GM21515 (cell line): Measurements from ENCODE around the gene SHB.
"Not testable (repeated sequence)": the region's sequence is repeated elsewhere in the genome, so short reads cannot be mapped to it uniquely, and the experiment has no call there.

ENCODE experiments used
- ATAC-seq: cut with Tn5 transposase; IDR thresholded peaks from one replicate; pipeline ENCODE4 v1.9.1; 2021; ENCODE audit not compliant: unreplicated experiment

Gene SHB

DNA sequence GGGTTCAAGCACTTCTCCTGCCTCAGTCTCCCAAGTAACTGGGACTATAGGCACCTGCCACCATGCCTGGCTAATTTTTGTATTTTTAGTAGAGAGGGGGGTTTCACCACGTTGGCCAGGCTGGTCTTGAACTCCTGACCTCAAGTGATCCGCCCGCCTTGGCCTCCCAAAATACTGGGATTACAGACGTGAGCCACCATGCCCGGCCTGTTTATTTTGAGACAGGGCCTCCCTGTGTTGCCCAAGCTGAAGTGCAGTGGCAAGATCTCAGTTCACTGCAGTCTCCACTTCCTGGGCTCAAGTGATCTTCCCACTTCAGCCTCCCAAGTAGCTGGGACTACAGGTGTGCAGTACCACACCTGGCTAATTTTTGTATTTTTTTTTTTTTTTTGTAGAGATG, 159.2 kb downstream of the SHB start:
- not testable (repeated sequence) for ATAC-seq

DNA sequence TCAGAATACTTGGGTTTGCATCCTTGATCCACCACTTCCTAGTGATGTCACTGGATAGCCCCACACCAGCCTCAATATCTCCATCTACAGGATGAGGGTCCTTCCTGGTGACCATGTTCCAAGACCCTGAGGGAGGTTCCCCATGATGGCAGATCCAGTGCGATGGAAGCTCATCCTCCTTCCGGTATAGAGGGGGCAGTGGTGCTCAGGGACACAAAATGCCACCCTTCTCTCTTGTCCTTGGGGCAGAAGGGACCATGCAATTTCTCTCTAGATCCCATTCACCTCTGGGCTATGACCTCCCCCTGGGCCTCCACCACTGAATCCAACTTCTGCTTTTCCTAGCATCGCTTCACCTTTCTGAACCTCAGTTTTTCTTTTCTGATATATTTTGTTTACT, 159.7 kb downstream of the SHB start:
- no peak for ATAC-seq

DNA sequence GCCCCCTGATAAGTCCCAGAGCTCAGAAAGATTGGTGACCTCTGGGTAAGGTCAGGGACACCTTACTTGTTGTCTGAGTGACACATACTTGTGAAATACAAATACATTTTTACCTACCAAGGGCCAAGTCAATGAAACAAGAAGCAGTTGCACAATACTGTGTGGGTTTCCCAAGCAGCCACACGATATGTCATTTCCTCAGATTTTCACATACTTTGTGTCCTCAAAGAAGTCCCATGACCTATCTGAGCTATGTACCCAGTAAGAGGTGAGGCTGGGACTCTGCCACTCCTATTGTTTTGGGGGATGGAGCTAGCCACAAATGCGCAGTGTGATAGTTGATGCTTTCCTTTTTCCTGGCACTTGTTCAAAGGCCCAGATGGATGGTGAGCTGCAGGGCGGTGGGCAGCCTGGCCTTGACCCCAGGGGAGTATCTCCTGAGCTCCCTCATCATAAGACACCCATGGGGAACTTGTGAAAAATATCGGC, 160.3 kb downstream of the SHB start:
- ATAC-seq = no peak

GRCh38 chr9:37908283-37908682, 160.7 kb downstream of the SHB start:
- ATAC-seq = no peak

DNA sequence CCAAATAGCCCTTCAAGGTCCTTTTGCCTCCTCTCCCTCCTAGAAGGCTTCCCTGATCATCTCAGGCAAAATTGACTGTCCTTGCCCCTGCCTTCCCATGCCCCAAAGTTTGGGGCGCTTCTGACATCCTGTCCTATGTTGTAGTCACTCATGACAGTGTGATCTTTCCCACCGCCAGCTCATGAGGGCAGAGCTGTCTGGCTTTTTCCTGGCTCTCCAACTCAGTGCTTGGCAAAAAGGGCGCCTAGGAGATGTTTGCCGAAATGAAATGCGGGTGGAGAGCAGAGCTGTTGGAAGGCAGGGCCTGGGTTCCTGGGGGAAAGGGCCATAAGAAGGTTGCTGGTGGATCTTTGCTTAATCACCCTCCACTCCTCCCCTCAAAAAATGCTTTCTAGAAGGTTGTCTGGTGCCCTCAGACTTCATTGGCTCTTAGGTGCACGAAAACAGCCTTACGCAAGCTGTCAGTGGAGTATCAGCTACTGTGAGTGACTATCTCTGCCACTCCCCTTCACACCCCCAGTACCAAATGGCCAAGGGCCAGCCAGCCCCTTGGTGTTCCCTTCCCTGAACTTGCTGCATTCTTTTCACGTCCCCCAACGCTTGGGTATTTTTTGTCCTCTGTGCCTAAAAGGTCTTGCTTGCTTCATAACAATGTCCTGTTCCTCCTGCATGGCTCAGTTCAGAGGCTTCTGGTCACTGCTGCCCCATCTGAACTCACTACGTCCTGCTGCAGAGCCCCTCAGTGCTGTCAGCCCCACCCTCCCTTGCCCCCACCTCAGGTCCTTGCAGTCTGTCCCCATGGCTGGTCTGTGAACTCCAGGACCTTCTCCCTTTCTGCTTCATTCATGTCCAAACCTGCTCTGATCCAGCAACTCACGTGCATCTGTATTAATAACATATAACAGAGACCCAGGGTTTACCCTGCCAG, 162.5 kb downstream of the SHB start:
- ATAC-seq = no peak

DNA sequence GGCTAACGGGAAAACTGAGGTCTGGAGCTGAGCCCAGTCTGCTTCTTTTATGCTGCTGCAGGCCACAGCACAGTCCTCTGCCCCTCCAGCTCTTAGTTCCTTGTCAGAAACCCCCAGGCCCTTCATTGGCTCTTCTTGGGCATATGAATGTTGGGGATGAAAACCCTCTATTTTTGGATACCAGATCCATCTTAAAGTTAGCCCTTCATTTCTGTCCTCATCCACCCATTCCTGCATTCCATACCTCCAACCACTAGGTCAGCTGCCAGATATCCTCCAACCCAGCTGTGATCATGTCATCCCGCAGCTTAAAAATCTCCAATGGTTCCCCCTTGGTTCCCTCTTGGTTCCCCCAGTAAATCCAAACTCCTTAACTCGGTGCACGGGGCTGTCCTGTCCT, 163.3 kb downstream of the SHB start:
- no peak for ATAC-seq

- ATAC-seq = no peak
Measured at GRCh38 chr9:37905131-37905505, 163.9 kb downstream of the SHB start.

DNA sequence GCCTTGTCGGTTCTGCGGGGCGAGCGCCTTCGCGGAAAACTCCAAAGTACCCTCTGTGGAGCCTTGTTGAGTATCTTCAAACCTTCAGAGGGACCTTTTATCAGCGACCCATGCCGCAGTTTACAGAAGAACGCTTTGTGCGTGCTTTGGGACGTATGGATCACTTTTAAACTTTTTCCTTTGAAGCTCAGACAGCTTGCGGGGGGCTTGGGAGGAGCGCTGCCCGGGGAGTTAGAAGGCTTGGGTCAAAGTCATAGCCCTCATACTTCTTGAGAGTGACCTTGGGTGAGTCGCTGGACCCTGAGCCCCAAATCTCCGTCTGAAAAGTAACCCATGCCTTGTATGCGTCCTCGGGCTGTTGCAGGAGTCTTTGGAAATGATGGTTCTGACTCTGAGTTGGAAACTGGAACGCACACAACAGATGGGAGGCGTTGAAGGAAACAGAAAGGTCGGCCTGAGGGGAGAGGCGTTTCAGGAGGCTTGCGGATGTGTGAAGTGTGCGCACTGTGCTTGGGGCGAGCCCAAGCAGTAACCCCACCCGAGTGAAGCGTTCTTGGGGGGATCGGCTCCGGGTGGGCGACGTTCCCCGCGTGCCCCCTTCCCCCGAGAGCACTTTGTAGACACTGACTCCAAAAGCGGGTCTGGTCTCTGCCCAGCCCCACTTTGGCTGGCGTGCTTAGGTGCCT, 164.4 kb downstream of the SHB start:
- ATAC-seq = no peak

DNA sequence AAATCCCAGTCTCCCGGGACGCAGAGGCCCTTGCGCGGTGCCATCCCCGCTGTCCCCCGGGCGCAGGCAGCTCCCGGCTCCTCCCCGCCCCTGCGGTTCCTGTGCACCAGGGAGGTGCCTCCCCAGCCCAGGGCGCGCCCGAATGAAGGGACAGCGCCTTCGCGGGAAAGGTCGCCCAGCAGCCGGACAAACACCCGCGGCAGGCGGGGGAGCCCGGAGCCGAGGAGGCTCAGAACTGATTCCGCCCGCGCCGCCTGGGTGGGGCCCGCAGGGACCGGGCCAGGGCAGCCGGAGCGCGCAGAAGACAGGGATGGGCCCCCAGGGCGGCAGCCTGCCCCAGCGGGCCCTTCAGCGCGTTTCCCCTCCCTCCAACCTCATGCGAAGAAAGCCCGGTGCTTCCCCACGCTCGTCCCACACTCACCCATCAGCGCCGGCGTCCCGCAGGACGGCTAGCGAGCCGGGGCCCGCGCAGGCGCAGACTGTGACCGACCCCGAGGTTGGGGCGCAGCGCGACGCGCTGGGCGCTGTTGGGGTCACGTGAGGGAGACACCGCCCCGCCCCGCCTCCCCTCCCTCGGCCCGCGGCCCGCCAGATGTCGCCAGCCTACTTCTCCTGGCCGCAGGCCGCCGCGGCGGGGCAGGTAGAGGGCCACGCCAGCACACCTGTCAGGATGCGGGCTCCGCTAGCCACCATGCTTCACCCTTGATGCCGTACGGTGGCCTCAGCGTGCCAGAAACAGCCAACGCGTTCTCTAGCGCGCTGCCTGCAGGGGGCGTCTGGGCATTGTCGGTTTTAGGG, 165.2 kb downstream of the SHB start, which contains the start of gene SLC25A51:
SLC25A51 (minus strand) TSS at position 481 of the 798 bp plus-strand sequence. CDS start 15,577 bp downstream, outside the sequence.
- peak; percentile 79 for ATAC-seq

- peak; percentile 14 for ATAC-seq
Measured at GRCh38 chr9:37902796-37903646, 166.0 kb downstream of the SHB start.

DNA sequence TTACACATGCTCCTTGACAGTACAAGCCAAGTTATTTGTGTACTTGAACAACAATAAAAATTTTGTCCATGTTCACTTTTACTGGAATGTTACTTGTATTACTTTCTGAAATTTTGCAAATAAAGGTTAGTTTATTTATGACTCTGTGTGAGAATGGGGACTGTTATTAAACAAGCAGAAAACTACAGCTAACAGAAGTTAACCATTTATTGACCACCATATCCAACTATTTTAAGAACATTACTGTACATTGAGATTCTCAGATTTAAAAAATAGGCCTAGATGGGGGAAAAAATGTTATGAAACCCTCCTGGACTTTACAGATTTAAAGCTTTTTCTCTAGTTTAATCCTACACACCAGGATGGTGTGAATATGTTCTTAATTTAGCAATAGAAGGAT, 166.9 kb downstream of the SHB start:
- no peak for ATAC-seq

GRCh38 chr9:37899041-37899440, 170.0 kb downstream of the SHB start:
- ATAC-seq = no peak

GRCh38 chr9:37897665-37898064, 171.4 kb downstream of the SHB start:
- ATAC-seq = no peak

DNA sequence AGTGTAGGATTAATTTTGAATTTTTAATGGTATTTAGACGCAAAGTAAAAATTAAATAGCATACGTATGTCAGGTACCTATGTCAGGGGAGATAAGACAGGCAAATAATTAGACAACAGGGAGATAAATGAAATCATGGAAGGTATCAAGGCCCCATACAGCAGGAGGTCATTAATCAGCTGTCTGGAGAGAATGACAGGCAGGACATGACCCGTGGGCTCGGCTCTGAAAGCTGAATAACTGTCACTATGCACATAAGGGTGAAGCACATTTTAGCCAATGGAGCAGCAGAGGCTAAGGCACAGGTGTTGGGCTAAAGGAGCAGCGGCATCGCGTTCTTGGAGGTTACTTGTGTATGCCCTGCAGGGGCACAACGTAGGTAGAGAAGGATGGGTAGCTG, 177.0 kb downstream of the SHB start:
- no peak for ATAC-seq

- not testable (repeated sequence) for ATAC-seq
Measured at GRCh38 chr9:37891042-37891441, 178.0 kb downstream of the SHB start.

GRCh38 chr9:37889536-37889935, 179.5 kb downstream of the SHB start:
- no peak for ATAC-seq

DNA sequence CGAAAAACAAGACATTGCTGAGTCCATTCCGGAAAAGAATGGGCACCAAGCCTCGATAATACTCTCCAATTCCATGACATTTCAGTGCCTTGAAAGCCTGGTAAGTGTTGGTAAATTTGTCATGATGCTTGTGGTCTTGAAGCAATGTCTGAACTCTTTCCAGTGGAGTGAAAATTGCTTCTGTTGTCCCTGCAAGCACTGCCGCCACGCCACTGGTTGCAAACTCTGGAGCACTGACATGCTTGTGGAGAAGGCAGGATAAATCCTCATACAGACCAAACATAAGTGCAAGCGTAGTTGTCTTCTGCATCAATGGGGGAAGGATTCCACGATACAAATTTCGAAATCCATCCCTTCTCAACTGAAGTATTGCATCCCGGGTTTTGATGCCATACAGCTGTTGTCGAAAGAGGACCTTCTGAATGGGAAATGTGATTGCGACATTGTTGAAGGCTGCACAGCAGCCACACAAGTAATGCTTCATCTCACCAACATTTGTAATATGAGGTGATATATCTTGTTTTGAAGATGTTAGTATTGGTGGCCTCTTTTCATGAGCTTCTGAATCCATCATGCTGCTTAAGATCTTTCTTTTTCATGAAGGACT, 180.9 kb downstream of the SHB start:
- not testable (repeated sequence) for ATAC-seq

DNA sequence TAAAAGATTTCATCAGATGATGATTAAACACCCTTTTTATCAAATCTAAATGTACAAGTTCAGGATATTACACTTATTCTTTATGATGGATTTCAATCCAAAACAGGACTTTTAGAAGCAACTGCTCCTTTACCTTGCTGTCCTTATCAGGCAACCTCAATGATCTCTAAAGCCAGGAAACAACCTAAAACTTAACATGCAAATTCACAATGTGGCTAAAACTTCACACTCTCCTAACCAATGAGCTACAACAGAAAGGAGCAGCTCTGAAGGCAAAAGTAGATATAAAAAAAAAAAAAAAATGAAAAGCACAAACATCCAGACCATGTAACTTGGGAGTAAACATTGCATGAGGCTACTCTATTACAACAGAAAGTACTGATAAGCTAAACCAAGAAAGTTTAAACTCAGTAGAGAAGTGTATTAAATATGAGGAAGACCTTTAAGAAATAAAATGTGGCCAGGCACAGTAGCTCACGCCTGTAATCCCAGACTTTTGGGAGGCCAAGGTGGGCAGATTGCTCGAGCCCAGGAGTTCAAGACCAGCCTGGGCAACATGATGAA, 188.0 kb downstream of the SHB start:
- ATAC-seq = no peak

DNA sequence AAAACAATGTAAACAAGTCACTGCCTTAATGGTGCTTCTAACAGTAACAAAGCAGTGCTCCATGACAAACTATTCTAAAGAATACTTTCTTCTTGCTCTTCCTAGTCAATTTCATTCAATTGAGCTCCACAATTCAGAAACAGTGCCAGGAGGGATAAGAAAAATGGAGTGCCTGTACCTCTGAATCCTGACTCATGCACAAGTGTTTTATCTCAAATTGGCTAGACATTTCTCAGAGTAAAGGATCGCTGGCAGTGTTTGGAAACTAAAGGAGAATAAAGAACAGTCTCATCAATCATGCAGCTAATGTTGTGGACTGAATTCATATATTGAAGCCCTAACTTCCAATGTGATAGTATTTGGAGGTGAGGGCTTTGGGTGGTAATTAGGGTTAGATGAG, 192.7 kb downstream of the SHB start:
- ATAC-seq = no peak

DNA sequence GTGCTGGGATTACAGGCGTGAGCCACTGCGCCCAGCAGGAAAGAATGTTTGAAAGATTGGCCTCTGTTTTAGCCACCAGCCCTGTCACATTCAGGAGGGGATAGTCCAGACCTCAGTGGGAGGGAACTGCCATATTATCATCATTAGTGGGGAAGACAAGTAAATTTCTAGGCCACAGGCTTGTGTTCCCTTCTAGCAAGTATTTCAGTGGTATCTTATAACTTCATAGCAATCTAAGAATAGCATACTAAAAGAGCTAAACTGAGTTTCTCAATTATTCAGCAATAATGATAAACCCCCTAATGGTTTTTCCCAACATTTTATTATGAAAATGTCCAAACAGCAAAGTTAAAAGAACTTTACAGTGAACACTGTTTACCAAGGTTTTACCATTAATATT, 195.1 kb downstream of the SHB start:
- no peak for ATAC-seq
